NAMALWA (cell line): Measurements from ENCODE around the gene SEMA5A.

Experiments
- DNase-seq: peaks from one replicate; pipeline ENCODE4 v3.0.0-alpha.2; 2015; ENCODE audit warnings: low spot score

SEMA5A gene

DNA sequence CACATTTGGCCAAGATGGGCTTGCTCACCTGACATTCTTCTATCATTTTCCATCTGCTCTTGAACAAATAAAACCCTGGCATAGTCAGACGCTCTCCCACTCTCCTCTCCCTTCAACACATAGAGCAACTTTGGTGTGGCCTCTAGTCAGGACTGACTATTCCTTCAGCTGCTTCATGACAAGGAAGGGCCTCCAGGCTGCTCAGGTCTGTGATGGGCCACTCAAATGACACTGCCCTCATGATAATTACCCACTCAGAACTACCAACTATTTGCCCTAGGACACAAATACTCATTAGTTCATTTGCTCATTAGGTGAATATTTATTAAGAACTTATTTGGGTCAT, 376.3 kb downstream of the SEMA5A start:
- no peak for DNase-seq

GRCh38 chr5:9168791-9169556, 376.9 kb downstream of the SEMA5A start:
- no peak for DNase-seq

DNA sequence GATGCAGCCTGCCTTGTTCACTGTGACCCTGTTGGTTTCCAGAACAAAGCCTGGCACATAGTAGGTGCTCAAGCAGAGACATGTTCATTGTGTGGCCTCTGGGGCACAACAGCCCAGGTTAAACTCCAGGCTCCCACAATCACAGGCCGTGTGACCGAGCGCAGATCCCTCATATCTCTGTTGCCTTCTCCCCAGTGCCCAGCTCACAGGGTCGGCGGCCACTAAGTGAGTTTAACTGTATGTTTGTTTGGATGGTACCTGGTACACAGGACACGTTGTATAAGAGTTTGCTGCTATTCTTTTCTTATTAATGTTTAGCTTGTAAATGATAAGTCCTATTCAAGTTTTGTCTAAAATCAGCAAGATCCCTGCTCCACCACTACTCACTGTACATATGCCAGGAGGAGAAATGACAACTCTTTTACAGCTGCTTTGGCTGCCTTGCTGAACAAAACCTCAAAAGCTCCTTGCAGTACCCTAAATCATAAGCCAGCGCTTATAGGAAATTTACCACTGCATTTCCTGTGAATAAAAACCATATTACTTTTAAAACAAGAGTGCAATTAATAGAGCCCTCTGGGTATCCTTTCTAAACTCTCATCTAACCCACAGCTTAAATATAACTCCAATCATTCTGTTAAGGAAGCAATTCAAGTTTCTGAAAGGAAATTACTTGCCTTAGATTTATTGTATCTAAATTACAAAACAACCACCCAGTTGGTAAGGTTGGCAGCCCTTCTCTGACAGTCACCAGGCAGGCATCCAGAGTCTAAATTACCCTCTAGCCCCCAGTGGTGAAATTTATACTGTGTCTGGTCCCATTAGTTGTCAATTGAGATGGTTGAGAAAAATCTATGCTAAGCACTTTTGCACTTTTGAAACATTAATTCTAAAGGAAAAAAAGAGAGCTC, 379.4 kb downstream of the SEMA5A start:
- no peak for DNase-seq

GRCh38 chr5:9165546-9165945, 380.3 kb downstream of the SEMA5A start:
- DNase-seq, result no peak

DNA sequence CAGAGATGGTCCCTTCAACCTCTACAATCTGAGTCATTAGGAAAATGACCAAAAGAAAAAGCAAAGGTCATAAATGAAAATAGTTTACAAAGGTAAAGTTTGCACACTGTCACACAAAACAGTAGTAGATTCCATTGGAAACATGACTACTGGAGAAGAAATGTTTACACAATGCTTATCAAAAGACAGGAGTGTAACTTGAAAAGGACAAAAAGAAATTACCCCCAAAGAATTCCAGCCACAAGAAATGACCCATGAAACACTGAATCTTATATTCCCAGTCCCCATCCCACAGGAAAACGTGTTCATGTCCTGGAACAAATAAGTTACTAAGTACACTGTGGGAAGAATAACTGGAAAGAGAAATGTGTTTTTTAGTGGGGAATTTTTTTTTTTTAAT, 385.1 kb downstream of the SEMA5A start:
- no peak for DNase-seq

DNA sequence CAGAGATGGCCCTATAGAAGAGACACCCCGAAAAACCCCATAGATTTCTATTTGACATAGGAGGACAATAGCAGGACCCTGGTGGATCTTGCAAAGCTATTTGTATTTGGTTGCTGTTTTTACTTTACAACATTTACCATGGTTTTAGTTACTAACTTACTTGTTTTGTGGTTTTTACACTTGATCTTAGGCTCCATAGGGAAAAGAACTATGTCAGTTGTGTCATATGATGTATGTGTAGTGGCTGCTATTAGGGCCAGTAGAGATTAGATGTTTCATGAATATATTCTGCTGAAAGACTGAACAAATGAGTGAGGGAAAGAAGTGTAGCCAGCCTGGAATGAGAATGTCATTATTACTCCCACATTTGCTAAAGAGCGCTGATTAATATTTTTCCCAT, 388.1 kb downstream of the SEMA5A start:
- DNase-seq, result no peak

- DNase-seq, result no peak
Measured at GRCh38 chr5:9157020-9157419, 388.9 kb downstream of the SEMA5A start.

DNA sequence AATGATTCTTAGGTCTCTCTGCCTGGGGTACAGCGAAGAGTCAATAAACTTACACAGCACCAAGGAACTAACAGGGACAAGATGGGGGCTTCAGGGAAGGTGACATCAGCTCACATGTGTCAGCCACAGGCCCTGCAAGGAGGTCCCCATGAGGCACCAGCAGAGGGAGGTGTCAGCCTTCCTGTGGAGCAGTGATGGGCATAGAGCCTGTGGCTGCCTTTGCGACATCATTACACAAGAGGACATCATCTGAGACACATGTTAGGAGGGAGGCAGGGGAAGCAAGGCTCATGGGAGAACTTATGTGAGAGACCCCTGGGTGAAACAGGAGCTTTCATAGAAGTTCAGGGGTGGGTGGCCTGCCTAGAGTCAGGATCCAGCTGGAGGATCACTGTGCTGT, 389.6 kb downstream of the SEMA5A start:
- DNase-seq, result peak; percentile 40

DNA sequence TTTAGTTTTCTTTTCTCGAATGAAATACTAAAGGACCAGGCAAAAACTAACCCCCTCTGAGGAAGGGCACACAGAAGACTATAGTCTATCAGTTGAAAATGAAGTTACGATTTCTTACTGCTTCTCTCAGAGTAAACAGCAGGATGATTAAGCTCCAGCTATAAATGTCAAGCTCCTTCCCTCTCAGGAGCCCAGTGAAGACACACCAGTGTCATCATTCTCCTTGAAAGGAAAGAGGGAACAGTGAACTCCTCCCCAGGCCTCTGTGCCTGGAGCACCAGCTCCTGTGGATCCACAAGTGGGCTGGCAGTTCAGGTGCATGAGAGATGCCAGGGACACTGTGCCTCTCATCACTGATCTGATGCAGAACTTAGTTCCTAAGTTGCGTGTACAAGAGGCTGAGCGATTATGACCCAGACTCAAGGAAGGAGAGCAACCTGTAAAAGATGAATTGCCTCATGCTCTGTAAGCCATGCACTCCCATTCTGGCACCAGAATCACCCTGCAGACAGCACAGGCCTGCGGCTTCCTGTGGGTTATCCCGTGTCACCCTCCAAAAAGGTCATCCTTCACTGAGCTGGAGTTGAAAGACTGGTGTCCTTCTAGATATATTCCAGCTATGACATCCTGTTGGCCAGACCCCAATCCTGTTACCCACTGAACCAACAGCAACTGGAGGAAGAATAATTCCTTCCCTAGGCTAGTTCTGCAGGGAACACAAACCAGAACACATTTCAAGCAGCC, 394.0 kb downstream of the SEMA5A start:
- no peak for DNase-seq

- no peak for DNase-seq
Measured at GRCh38 chr5:9149988-9150387, 395.9 kb downstream of the SEMA5A start.

GRCh38 chr5:9148242-9148641, 397.6 kb downstream of the SEMA5A start:
- no peak for DNase-seq

DNA sequence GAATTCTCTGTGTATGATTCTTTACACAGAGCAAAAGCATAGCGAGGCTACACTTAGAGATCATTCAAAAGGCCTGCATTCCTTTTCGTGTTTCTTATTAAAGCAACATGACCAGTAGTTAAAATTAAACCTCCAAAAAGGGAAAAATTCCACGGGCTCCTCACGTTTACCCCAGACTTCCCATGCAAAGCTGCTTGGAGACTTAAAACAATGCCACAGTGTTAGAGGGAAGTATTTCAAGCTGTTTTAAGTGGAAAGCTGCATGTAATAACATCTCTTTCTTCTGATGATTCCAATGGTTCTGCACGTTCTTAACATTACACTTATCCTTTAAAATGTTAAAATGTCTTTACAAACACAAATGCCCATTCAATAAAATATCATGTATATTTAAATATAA, 405.2 kb downstream of the SEMA5A start:
- no peak for DNase-seq

GRCh38 chr5:9140202-9140601, 405.7 kb downstream of the SEMA5A start:
- no peak for DNase-seq

DNA sequence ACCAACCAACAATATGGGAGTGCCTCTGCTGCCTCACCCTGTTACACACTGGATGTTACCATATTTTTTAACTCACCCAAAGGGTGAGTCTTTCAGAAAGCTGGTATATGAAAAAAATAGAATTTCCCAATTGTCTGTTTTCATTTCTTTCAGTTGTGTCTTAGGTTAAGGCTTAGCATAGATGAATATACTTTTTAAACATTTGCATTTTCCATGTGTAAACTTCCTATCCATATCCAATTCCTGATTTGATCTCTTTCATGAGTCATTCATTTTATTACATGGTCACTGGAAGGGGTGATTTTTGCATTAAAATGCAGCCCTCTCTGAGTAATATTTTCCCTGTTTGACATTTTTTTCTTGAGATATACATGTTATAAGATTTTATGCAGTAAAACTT, 406.5 kb downstream of the SEMA5A start:
- no peak for DNase-seq

DNA sequence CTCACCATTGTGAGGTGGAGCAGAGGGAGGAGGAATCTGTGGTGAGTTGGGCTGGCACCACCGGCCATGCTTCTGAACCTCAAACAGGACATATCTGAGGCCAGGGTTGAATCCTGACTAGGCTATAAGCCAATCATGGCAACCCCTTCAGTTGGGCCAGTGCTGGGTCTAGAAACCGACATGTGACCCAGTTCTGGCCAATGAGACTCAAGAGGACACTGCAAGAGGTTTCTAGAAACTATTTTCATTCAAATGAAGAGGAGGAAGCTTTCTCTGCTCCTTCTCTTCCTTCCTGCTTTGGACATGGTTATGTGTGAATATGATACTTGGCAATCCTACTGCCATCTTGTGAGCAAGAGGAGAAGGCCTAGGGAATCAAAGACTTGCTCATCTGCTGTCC, 417.7 kb downstream of the SEMA5A start:
- DNase-seq, result no peak

- DNase-seq, result no peak
Measured at GRCh38 chr5:9126490-9126889, 419.4 kb downstream of the SEMA5A start.

DNA sequence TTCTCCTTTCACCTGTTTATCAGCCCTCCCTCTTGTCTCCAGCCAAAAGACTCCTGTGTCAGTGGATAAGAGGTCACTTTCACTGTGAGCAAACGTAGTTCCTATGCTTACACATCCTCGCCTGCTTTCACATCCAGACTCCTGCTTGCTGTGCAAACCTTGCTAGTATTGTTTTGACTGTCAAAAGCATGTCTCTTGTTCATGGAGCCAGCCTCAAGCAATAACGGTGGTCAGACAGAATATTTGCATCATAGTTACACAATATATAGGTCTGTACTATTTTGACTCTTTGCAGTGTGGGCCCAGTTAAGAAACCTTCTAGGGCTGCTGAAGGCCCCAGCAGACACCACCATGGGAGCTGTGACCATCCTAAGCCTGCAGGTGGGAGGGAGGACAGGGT, 420.0 kb downstream of the SEMA5A start:
- DNase-seq, result no peak

- no peak for DNase-seq
Measured at GRCh38 chr5:9124838-9125237, 421.0 kb downstream of the SEMA5A start.

GRCh38 chr5:9124071-9124470, 421.8 kb downstream of the SEMA5A start:
- DNase-seq, result no peak

DNA sequence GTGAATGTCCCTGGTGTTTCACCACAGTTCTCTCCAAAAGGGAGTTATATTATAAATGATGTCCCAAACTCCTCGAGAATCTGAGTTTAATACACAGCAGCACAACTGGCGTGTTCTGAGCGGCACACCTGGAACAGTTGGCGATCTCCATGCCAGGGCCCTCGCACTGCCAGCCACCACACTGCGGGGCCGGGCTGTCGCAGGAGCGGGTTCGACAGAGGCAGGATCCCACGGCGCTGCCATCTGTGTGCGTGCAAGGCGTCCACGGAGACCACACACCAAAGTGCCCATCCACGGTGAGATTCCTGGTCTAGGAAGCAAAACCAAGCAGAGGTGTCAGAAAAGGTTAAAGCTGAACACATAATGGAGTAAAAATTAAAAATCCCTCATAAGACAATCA, 423.3 kb downstream of the SEMA5A start:
- DNase-seq, result no peak

DNA sequence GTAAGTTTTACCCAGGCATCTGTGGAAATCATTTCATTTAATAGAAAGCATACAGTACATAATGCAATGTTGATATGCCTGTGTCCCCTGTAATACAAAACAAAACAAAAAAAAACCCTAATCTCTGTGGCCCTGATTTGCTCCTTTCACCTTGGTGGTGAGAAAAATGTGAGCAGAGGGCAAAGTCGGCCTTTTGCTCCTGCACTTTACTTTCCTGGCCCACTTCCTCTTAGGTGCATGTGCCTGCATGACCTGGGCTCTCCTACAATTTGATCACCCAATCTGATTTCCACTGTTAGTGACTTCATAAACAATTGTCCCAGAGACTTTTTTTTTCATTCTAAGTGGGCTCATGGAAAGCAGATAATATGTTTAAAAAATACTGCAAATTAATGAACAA, 424.3 kb downstream of the SEMA5A start:
- no peak for DNase-seq

GRCh38 chr5:9118852-9119251, 427.0 kb downstream of the SEMA5A start:
- DNase-seq, result no peak

DNA sequence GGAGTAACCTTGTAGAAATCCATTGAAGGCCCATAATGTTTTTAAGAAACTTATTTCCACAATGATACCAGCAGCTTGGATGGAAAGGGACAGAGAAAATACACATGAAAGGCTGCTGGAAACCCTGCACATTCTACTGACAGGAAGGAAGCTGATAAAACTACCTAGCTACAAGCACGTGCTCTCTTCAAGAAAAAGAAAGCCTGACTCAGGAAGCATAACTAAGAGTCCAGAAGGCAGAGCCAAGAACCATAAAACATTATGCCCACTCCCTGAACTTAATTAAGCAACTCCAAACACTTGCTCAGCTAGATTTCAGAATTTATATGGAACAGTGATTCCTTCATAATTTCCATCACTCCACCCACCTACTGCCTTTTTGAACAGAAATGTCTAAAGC, 430.8 kb downstream of the SEMA5A start:
- no peak for DNase-seq
